Left renal cortex interstitium (tissue), 4 donors: Measurements from ENCODE around the gene LY6G5C. TPM values are rescaled to one million over a fixed set of nuclear protein-coding genes. Genes with fewer than 3 reads are reported as not detected.
A peak's percentile ranks its signal among the peaks of the same experiment; 100 is the strongest.
"Not testable (repeated sequence)": the region's sequence is repeated elsewhere in the genome, so short reads cannot be mapped to it uniquely, and the experiment has no call there.

ENCODE experiments used
- DNase-seq, 4 donors: peaks; one replicate each; pipeline ENCODE4 v3.0.0-alpha.2; 2013; ENCODE audit warnings: low read depth in 4 of 4, low spot score in 2 of 4, missing footprints in 1 of 4
- polyA plus RNA-seq, 4 donors: library from polyadenylated mRNA; unstranded; fragments of 120-200 nt; gene quantifications; one replicate each; pipeline ENCODE4 v1.2.1, GENCODE V29; 2013; ENCODE audit not compliant: insufficient read length in 4 of 4

LY6G5C gene
- polyA plus RNA-seq, 4 donors = 2.4 to 5.6 (median 3.0) TPM

- DNase-seq = no peak
Observed at GRCh38 chr6:31715022-31715958, 34.4 kb upstream of the LY6G5C start, which contains the start of gene LY6G6D. LY6G6D (plus strand) TSS chr6:31715348; CDS start chr6:31715356, 8 bp downstream.

GRCh38 chr6:31713991-31714684, 33.3 kb upstream of the LY6G5C start:
- DNase-seq = peak in 2 of 4 donors; percentile 37 to 45

- DNase-seq = no peak
Observed at GRCh38 chr6:31713465-31713864, 32.6 kb upstream of the LY6G5C start.

- DNase-seq = no peak
Observed at GRCh38 chr6:31712296-31712695, 31.4 kb upstream of the LY6G5C start.

- no peak for DNase-seq
Observed at GRCh38 chr6:31711233-31711632, 30.4 kb upstream of the LY6G5C start.

- no peak for DNase-seq
Observed at GRCh38 chr6:31710523-31711219, 29.8 kb upstream of the LY6G5C start.

- DNase-seq = not testable (repeated sequence)
Observed at GRCh38 chr6:31709157-31709556, 28.3 kb upstream of the LY6G5C start.

GRCh38 chr6:31708224-31708623, 27.4 kb upstream of the LY6G5C start:
- DNase-seq = no peak

GRCh38 chr6:31707701-31708100, 26.8 kb upstream of the LY6G5C start:
- no peak for DNase-seq

GRCh38 chr6:31706599-31706998, 25.7 kb upstream of the LY6G5C start, which contains the start of gene LY6G6F:
LY6G6F (plus strand) TSS chr6:31706866; CDS start chr6:31706907, 41 bp downstream.
- no peak for DNase-seq

- DNase-seq = no peak
Observed at GRCh38 chr6:31705931-31706330, 25.1 kb upstream of the LY6G5C start.

- peak; percentile 91 to 98 (median 96) for DNase-seq
Observed at GRCh38 chr6:31702819-31703716, 22.2 kb upstream of the LY6G5C start, which contains the start of gene ABHD16A. ABHD16A (minus strand) TSS chr6:31703324; CDS start chr6:31703281, 43 bp downstream.

- no peak for DNase-seq
Observed at GRCh38 chr6:31702405-31702818, 21.5 kb upstream of the LY6G5C start.

- no peak for DNase-seq
Observed at GRCh38 chr6:31701666-31702404, 21.0 kb upstream of the LY6G5C start.

- no peak for DNase-seq
Observed at GRCh38 chr6:31700740-31701401, 20.0 kb upstream of the LY6G5C start.

- no peak for DNase-seq
Observed at GRCh38 chr6:31697555-31697954, 16.7 kb upstream of the LY6G5C start.

GRCh38 chr6:31693535-31693934, 12.7 kb upstream of the LY6G5C start:
- no peak for DNase-seq

GRCh38 chr6:31692886-31693285, 12.0 kb upstream of the LY6G5C start:
- no peak for DNase-seq
